Stomach (tissue), 9 donors: Measurements from ENCODE around the gene AGAP1. TPM values are rescaled to one million over a fixed set of nuclear protein-coding genes. Genes with fewer than 3 reads are reported as not detected.

Experiments
- DNase-seq, 2 donors: peaks; one replicate each; pipeline versions ENCODE4 v3.0.0 to v3.0.0-alpha.2; 2013 to 2019
- H3K27ac ChIP-seq, 5 donors: fragments of 200-600 bp in 4 of 5; sonication (generic) in 4 of 5; one replicate each; pipeline ENCODE4 v1.5.1; 2013 to 2019; ENCODE audit warnings: mild to moderate bottlenecking in 1 of 5, moderate library complexity in 1 of 5
- H3K27me3 ChIP-seq, 3 donors: fragments of 200-600 bp; sonication (generic); one replicate each; pipeline ENCODE4 v1.5.1; 2017 to 2019; ENCODE audit warnings: mixed run types in 1 of 3
- H3K36me3 ChIP-seq, 4 donors: fragments of 200-600 bp; sonication (generic); 1 replicate in 3 of 4; 2 replicates in 1 of 4; pipeline ENCODE4 v1.5.1; 2016 to 2019
- H3K4me1 ChIP-seq, 4 donors: fragments of 200-600 bp; sonication (generic); one replicate each; pipeline ENCODE4 v1.5.1; 2016 to 2019
- H3K4me3 ChIP-seq, 4 donors: fragments of 200-600 bp; sonication (generic) in 3 of 4; one replicate each; pipeline ENCODE4 v1.5.1; 2016 to 2019; ENCODE audit warnings: mild to moderate bottlenecking in 1 of 4
- H3K9me3 ChIP-seq, 4 donors: fragments of 200-600 bp; sonication (generic); one replicate each; pipeline ENCODE4 v1.5.1; 2016 to 2019
- CTCF ChIP-seq, 7 experiments: fragments of 450-650 bp in 4 of 7; fragments of 200-600 bp in 3 of 7; sonication (generic) in 3 of 7; IDR thresholded peaks; one replicate each; pipeline ENCODE4 v1.5.1; 2016 to 2019; ENCODE audit warnings: antibody characterized with exemption in 7 of 7, control low read depth in 2 of 7, mild to moderate bottlenecking in 1 of 7
- EP300 ChIP-seq: sonication (generic); formaldehyde crosslinking; IDR thresholded peaks from one replicate; pipeline ENCODE4 v1.6.1; 2017; ENCODE audit warnings: antibody characterized with exemption
- POLR2A ChIP-seq, 4 donors: fragments of 450-650 bp; IDR thresholded peaks; one replicate each; pipeline ENCODE4 v1.6.1; 2016; ENCODE audit warnings: antibody characterized with exemption in 4 of 4, control low read depth in 2 of 4, mild to moderate bottlenecking in 1 of 4, moderate library complexity in 1 of 4
- POLR2AphosphoS5 ChIP-seq, 3 donors: sonication (generic); formaldehyde crosslinking; IDR thresholded peaks; one replicate each; pipeline ENCODE4 v1.6.1; 2016; ENCODE audit warnings: antibody characterized with exemption in 3 of 3
- WGBS, 5 donors: extraction: QIAGEN DNeasy Blood & Tissue Kit in 3 of 5; methylation state at CpG; one replicate each; pipeline versions ENCODE4 v1.1.5 to v1.1.7; 2013 to 2018; 5-methylcytosine and 5-hydroxymethylcytosine counted together
- intact Hi-C: fragments of 100-400 bp; cut with DNase I; formaldehyde crosslinking; loops from one replicate; pipeline ENCODE4 v1.15.1; 2023; ENCODE audit warnings: low total_unique reads
- polyA plus RNA-seq, 3 donors: library from polyadenylated mRNA; stranded (reverse); fragments of 200-250 nt; gene quantifications; one replicate each; pipeline ENCODE4 v1.2.3, GENCODE V29; 2013
- total RNA-seq, 5 donors: library from RNA; depleted of rRNA; stranded (reverse); fragments of >200 nt; gene quantifications; one replicate each; pipeline versions ENCODE4 v1.1.0 to v1.2.3, GENCODE V29; 2014 to 2016
- donor health status: healthy with polysubstance abuse.
- donor health status: Bipolar disorder and iron deficiency.
- donor health status: healthy.

Gene AGAP1
- total and polyA plus RNA-seq, 8 donors, result 4.2 to 139 (median 35.0) TPM

- H3K4me1 ChIP-seq, result peaks cover 2 to 48% (median 33%) of the 10 kb centered on the region in 4 donors
- TF ChIP-seq POLR2AphosphoS5 (IDR thresholded peaks at IDR 0.05), result no peak
- TF ChIP-seq CTCF (IDR thresholded peaks at IDR 0.05), result no peak
- no peak for TF ChIP-seq POLR2A (IDR thresholded peaks at IDR 0.05)
- TF ChIP-seq EP300, result no peak
- no peak overlapping the region for H3K27ac ChIP-seq
- H3K36me3 ChIP-seq, result no peaks in the 10 kb centered on the region
- WGBS, 5 donors, result 91 to 95% (median 94%) methylated on average over 8 of the region's 8 CpGs
- no peak for DNase-seq
- no peak overlapping the region for H3K4me3 ChIP-seq
- no peaks in the 10 kb centered on the region for H3K9me3 ChIP-seq
- intact Hi-C loops, result no loop called here
- no peaks in the 10 kb centered on the region for H3K27me3 ChIP-seq
These were observed 64.7 kb downstream of the AGAP1 start for GRCh38 chr2:235558572-235558971.

- Histone ChIP-seq H3K9me3 (no peaks in the 10 kb centered on the region), H3K36me3 (no peaks in the 10 kb centered on the region), H3K27me3 (no peaks in the 10 kb centered on the region), H3K27ac (no peak overlapping the region), H3K4me3 (no peak overlapping the region), H3K4me1 (peaks cover 0 to 41% (median 29%) of the 10 kb centered on the region in 4 donors)
- intact Hi-C loops, result no loop called here
- DNase-seq, result no peak
- 89 to 96% (median 95%) methylated on average over 6 of the region's 6 CpGs for WGBS, 5 donors
- TF ChIP-seq CTCF (IDR thresholded peaks at IDR 0.05) (no peak), EP300 (no peak), POLR2A (IDR thresholded peaks at IDR 0.05) (no peak), POLR2AphosphoS5 (IDR thresholded peaks at IDR 0.05) (no peak)
These were observed 66.5 kb downstream of the AGAP1 start for GRCh38 chr2:235560345-235560744.

GRCh38 chr2:235561450-235561849 lies 67.6 kb downstream of the AGAP1 start:
- TF ChIP-seq POLR2A (IDR thresholded peaks at IDR 0.05), result no peak
- TF ChIP-seq EP300, result no peak
- TF ChIP-seq POLR2AphosphoS5 (IDR thresholded peaks at IDR 0.05), result no peak
- TF ChIP-seq CTCF (IDR thresholded peaks at IDR 0.05), result no peak
- Histone ChIP-seq H3K27me3 (no peaks in the 10 kb centered on the region), H3K36me3 (no peaks in the 10 kb centered on the region), H3K27ac (no peak overlapping the region), H3K4me3 (no peak overlapping the region), H3K4me1 (peaks cover 0 to 42% (median 32%) of the 10 kb centered on the region in 4 donors), H3K9me3 (no peaks in the 10 kb centered on the region)
- no peak for DNase-seq
- 79 to 92% (median 83%) methylated on average over 2 of the region's 2 CpGs for WGBS, 5 donors
- intact Hi-C loops, result no loop called here

GRCh38 chr2:235562065-235562747 lies 68.4 kb downstream of the AGAP1 start:
- 67 to 82% (median 76%) methylated on average over 11 of the region's 11 CpGs for WGBS, 5 donors
- no peak for DNase-seq
- TF ChIP-seq POLR2A (IDR thresholded peaks at IDR 0.05), result no peak
- no peak for TF ChIP-seq EP300
- no peak for TF ChIP-seq CTCF (IDR thresholded peaks at IDR 0.05)
- TF ChIP-seq POLR2AphosphoS5 (IDR thresholded peaks at IDR 0.05), result no peak

More at GRCh38 chr2:235562065-235562747, 68.4 kb downstream of the AGAP1 start:
- intact Hi-C loops, result no loop called here
- Histone ChIP-seq H3K27me3 (no peaks in the 10 kb centered on the region), H3K4me1 (peaks cover 0 to 45% (median 34%) of the 10 kb centered on the region in 4 donors), H3K27ac (no peak overlapping the region), H3K9me3 (no peaks in the 10 kb centered on the region), H3K36me3 (peaks cover 0 to 4% (median 0%) of the 10 kb centered on the region in 4 donors), H3K4me3 (no peak overlapping the region)
